HepG2 (cell line): ENCODE data around the gene C6orf136. TPM values are rescaled to one million over a fixed set of nuclear protein-coding genes. Genes with fewer than 3 reads are reported as not detected.

ENCODE experiments used
- ATF7 ChIP-seq, 2 experiments: fragments of 450-650 bp in 1 of 2; sonication (generic) in 1 of 2; formaldehyde crosslinking in 1 of 2; IDR thresholded peaks; 2 replicates each; pipeline versions ENCODE4 v1.4.0 to v1.6.1; 2016 to 2020; ENCODE audit warnings: antibody characterized with exemption in 1 of 2, mild to moderate bottlenecking in 1 of 2, missing genetic modification reagents in 1 of 2
- CREBL2 ChIP-seq: sonication (generic); formaldehyde crosslinking; IDR thresholded peaks from 2 replicates; pipeline ENCODE4 v1.8.1; 2023; ENCODE audit warnings: missing genetic modification reagents, mild to moderate bottlenecking, borderline replicate concordance
- FLYWCH1 ChIP-seq: sonication (generic); formaldehyde crosslinking; IDR thresholded peaks from 2 replicates; pipeline ENCODE4 v1.8.1; 2023; ENCODE audit warnings: mild to moderate bottlenecking, missing genetic modification reagents
- MTA3 ChIP-seq: sonication (generic); formaldehyde crosslinking; IDR thresholded peaks from 2 replicates; pipeline ENCODE4 v1.4.0; 2020; ENCODE audit warnings: missing genetic modification reagents
- NFAT5 ChIP-seq: sonication (generic); formaldehyde crosslinking; IDR thresholded peaks from 2 replicates; pipeline ENCODE4 v1.4.0; 2020; ENCODE audit warnings: missing genetic modification reagents
- NFE2L1 ChIP-seq: sonication (generic); formaldehyde crosslinking; IDR thresholded peaks from 2 replicates; pipeline ENCODE4 v1.4.0; 2020; ENCODE audit warnings: missing genetic modification reagents, mild to moderate bottlenecking, borderline replicate concordance
- NFKBIZ ChIP-seq: IDR thresholded peaks from 2 replicates; pipeline ENCODE4 v1.6.1; 2018; ENCODE audit warnings: missing genetic modification reagents, missing compliant biosample characterization
- NR3C1 ChIP-seq: sonication (generic); formaldehyde crosslinking; IDR thresholded peaks from 2 replicates; pipeline ENCODE4 v1.4.0; 2020; ENCODE audit warnings: missing genetic modification reagents
- PHF8 ChIP-seq: sonication (generic); formaldehyde crosslinking; IDR thresholded peaks from 2 replicates; pipeline ENCODE4 v1.5.0; 2020; ENCODE audit warnings: missing genetic modification reagents
- SNAPC2 ChIP-seq: sonication (generic); formaldehyde crosslinking; IDR thresholded peaks from 2 replicates; pipeline ENCODE4 v1.8.1; 2022; ENCODE audit warnings: mild to moderate bottlenecking, missing genetic modification reagents
- ZBTB25 ChIP-seq: IDR thresholded peaks from 2 replicates; pipeline ENCODE4 v1.6.1; 2018; ENCODE audit warnings: missing genetic modification reagents
- ZBTB34 ChIP-seq: sonication (generic); formaldehyde crosslinking; IDR thresholded peaks from 2 replicates; pipeline ENCODE4 v1.8.0; 2022; ENCODE audit warnings: mild to moderate bottlenecking, missing genetic modification reagents
- ZBTB46 ChIP-seq: sonication (generic); formaldehyde crosslinking; IDR thresholded peaks from 2 replicates; pipeline ENCODE4 v1.4.0; 2020; ENCODE audit warnings: mild to moderate bottlenecking, missing genetic modification reagents, borderline replicate concordance
- ZBTB8A ChIP-seq: sonication (generic); formaldehyde crosslinking; IDR thresholded peaks from 2 replicates; pipeline ENCODE4 v1.4.0; 2020; ENCODE audit warnings: mild to moderate bottlenecking, low read depth, missing genetic modification reagents, borderline replicate concordance
- ZC3H13 ChIP-seq: sonication (generic); formaldehyde crosslinking; IDR thresholded peaks from 2 replicates; pipeline ENCODE4 v1.8.1; 2023; ENCODE audit warnings: mild to moderate bottlenecking, missing genetic modification reagents, moderate library complexity
- ZMAT3 ChIP-seq: sonication (generic); formaldehyde crosslinking; conservative IDR thresholded peaks from 2 replicates; pipeline ENCODE4 v1.7.0; 2021; ENCODE audit warnings: missing genetic modification reagents
- ZNF496 ChIP-seq: sonication (generic); formaldehyde crosslinking; IDR thresholded peaks from 2 replicates; pipeline ENCODE4 v1.8.1; 2023; ENCODE audit warnings: mild to moderate bottlenecking, moderate library complexity, missing genetic modification reagents; ENCODE audit not compliant: insufficient replicate concordance
- ZNF598 ChIP-seq: sonication (generic); formaldehyde crosslinking; IDR thresholded peaks from 2 replicates; pipeline ENCODE4 v1.5.1; 2020; ENCODE audit warnings: mild to moderate bottlenecking, missing genetic modification reagents, borderline replicate concordance
- ZNF7 ChIP-seq: IDR thresholded peaks from 2 replicates; pipeline ENCODE4 v1.6.1; 2016; ENCODE audit warnings: missing biosample characterization, missing genetic modification reagents
- polyA plus RNA-seq, 8 experiments: library from polyadenylated mRNA; depleted of rRNA in 3 of 8; stranded (reverse) in 7 of 8; unstranded in 1 of 8; fragments of >200 nt; fragmentation: Illumina TruSeq in 4 of 8; extraction: Trizol in 4 of 8; gene quantifications; 2 replicates each; pipeline versions ENCODE4 v1.2.1 to v1.2.3, GENCODE V29; 2011 to 2016; ENCODE audit warnings: low read depth in 4 of 8, missing spikeins in 1 of 8, mixed read lengths in 1 of 8; ENCODE audit not compliant: insufficient read depth in 1 of 8
- total RNA-seq, 5 experiments: library from RNA; depleted of rRNA; stranded (reverse); fragments of >200 nt; fragmentation: Illumina TruSeq; extraction: Trizol; gene quantifications; 2 replicates each; pipeline ENCODE4 v1.2.3, GENCODE V29; 2016; ENCODE audit warnings: low read depth in 1 of 5

Gene C6orf136
- total and polyA plus RNA-seq, 2 of the 13 experiments (the other 11 are each of a cell fraction or from before 2014, with no cell fraction given), result 12.0 to 26.2 TPM

GRCh38 chr6:30672445-30673253 lies 25.7 kb downstream of the C6orf136 start, which contains the start of gene DHX16 (continued):
- TF ChIP-seq ZBTB34 (no peak), ZBTB46 (CRISPR knock-in tag) (no peak; the same call in 1 of the 2 replicates), ZNF496 (CRISPR knock-in tag) (no peak), MTA3 (CRISPR knock-in tag) (no peak), ZMAT3 (peak; percentile 84; the same call in 1 of the 2 replicates), SNAPC2 (CRISPR knock-in tag) (no peak), NR3C1 (no peak), ZBTB8A (CRISPR knock-in tag) (no peak), CREBL2 (CRISPR knock-in tag) (0 out of 2 replicates have a peak, but pooled peaks have one; percentile 61), ATF7 (IDR thresholded peaks at IDR 0.05) (no peak), ATF7 (CRISPR knock-in tag; IDR thresholded peaks at IDR 0.05) (0 out of 2 replicates have a peak, but pooled peaks have one; percentile 36), NFAT5 (CRISPR knock-in tag) (no peak), ZBTB25 (CRISPR knock-in tag) (no peak; the same call in 1 of the 2 replicates), FLYWCH1 (CRISPR knock-in tag) (no peak), ZC3H13 (CRISPR knock-in tag) (peak; percentile 72; the same call in 1 of the 2 replicates), NFKBIZ (CRISPR knock-in tag) (no peak; the same call in 1 of the 2 replicates), PHF8 (CRISPR knock-in tag) (peak; percentile 96), ZNF7 (CRISPR knock-in tag) (no peak), ZNF598 (peak; percentile 79; the same call in 1 of the 2 replicates), NFE2L1 (CRISPR knock-in tag) (0 out of 2 replicates have a peak, but pooled peaks have one; percentile 62)
